ENCODE measurements around the gene SULF2.
A peak's percentile ranks its signal among the peaks of the same experiment; 100 is the strongest.
"Not testable (repeated sequence)": the region's sequence is repeated elsewhere in the genome, so short reads cannot be mapped to it uniquely, and the experiment has no call there.

SULF2 gene

GRCh38 chr20:47809161-47809960 lies 24.1 kb upstream of the SULF2 start:
- intact Hi-C loops (cut with DNase I): no loop called here
- DNase-seq: peak in 2 of 10 donors; percentile 43 to 61

- peak in 2 of 10 donors; percentile 29 to 32 for DNase-seq
- intact Hi-C loops (cut with DNase I): no loop called here
These were observed 20.7 kb upstream of the SULF2 start for GRCh38 chr20:47805951-47806350.

- intact Hi-C loops (cut with DNase I); DNase-seq: not testable (repeated sequence)
These were observed 19.7 kb upstream of the SULF2 start for GRCh38 chr20:47804972-47805371.

- DNase-seq: peak in 2 of 10 donors; percentile 6 to 20
- intact Hi-C loops (cut with DNase I): not testable (repeated sequence)
These were observed 19.0 kb upstream of the SULF2 start for GRCh38 chr20:47804224-47804825.

- DNase-seq: peak in 1 of 10 donors; percentile 8
- intact Hi-C loops (cut with DNase I): no loop called here
These were observed 17.7 kb upstream of the SULF2 start for GRCh38 chr20:47802975-47803374.

GRCh38 chr20:47802226-47802920 lies 17.1 kb upstream of the SULF2 start:
- intact Hi-C loops (cut with DNase I): no loop called here
- DNase-seq: peak in 2 of 10 donors; percentile 55 to 67

- intact Hi-C loops (cut with DNase I): no loop called here
- peak in 2 of 10 donors; percentile 35 to 43 for DNase-seq
These were observed 16.5 kb upstream of the SULF2 start for GRCh38 chr20:47801759-47802158.

GRCh38 chr20:47801079-47801478 lies 15.8 kb upstream of the SULF2 start:
- intact Hi-C loops (cut with DNase I): no loop called here
- DNase-seq: peak in 1 of 10 donors; percentile 3

- DNase-seq: peak in 2 of 10 donors; percentile 47 to 56
- intact Hi-C loops (cut with DNase I): no loop called here
These were observed 15.3 kb upstream of the SULF2 start for GRCh38 chr20:47800623-47801022.

- intact Hi-C loops (cut with DNase I): no loop called here
- DNase-seq: peak in 2 of 10 donors; percentile 10 to 35
These were observed 13.9 kb upstream of the SULF2 start for GRCh38 chr20:47799116-47799715.

- DNase-seq: peak in 2 of 10 donors; percentile 48 to 56
- intact Hi-C loops (cut with DNase I): no loop called here
These were observed 11.7 kb upstream of the SULF2 start for GRCh38 chr20:47796971-47797370.

GRCh38 chr20:47795214-47795907 lies 10.1 kb upstream of the SULF2 start:
- DNase-seq: peak in 3 of 10 donors; percentile 65 to 86 (median 68)
- intact Hi-C loops (cut with DNase I): no loop called here

GRCh38 chr20:47794264-47794663 lies 9.0 kb upstream of the SULF2 start:
- intact Hi-C loops (cut with DNase I): not testable (repeated sequence)
- DNase-seq: peak in 1 of 10 donors; percentile 57

GRCh38 chr20:47792021-47792618 lies 6.8 kb upstream of the SULF2 start:
- peak in 2 of 10 donors; percentile 23 to 84 for DNase-seq
- intact Hi-C loops (cut with DNase I): no loop called here

- DNase-seq: no peak
- intact Hi-C loops (cut with DNase I): no loop called here
These were observed 5.9 kb upstream of the SULF2 start for GRCh38 chr20:47791084-47791599.

- peak in 2 of 10 donors; percentile 5 to 9 for DNase-seq
- intact Hi-C loops (cut with DNase I): no loop called here
These were observed 5.3 kb upstream of the SULF2 start for GRCh38 chr20:47790580-47790965.

- intact Hi-C loops (cut with DNase I): loop anchor here (5.0 to 10.0 kb wide), 2 partner anchors 63 to 505 kb away; no protein-coding TSS in a partner anchor
- peak in 1 of 10 donors; percentile 1 for DNase-seq
These were observed 4.7 kb upstream of the SULF2 start for GRCh38 chr20:47789764-47790579.

- intact Hi-C loops (cut with DNase I): loop anchor here (5.0 to 10.0 kb wide), 2 partner anchors 62 to 506 kb away; no protein-coding TSS in a partner anchor
- DNase-seq: peak in 3 of 10 donors; percentile 6 to 11 (median 7)
These were observed 3.9 kb upstream of the SULF2 start for GRCh38 chr20:47789081-47789763.
